ENCODE data around the gene MAPKAP1. TPM values are rescaled to one million over a fixed set of nuclear protein-coding genes. Genes with fewer than 3 reads are reported as not detected.

The MAPKAP1 gene
- polyA plus RNA-seq, 1 donor (not counting 4 experiments of a cell fraction or from before 2014, with no cell fraction given), result 129 TPM

DNA sequence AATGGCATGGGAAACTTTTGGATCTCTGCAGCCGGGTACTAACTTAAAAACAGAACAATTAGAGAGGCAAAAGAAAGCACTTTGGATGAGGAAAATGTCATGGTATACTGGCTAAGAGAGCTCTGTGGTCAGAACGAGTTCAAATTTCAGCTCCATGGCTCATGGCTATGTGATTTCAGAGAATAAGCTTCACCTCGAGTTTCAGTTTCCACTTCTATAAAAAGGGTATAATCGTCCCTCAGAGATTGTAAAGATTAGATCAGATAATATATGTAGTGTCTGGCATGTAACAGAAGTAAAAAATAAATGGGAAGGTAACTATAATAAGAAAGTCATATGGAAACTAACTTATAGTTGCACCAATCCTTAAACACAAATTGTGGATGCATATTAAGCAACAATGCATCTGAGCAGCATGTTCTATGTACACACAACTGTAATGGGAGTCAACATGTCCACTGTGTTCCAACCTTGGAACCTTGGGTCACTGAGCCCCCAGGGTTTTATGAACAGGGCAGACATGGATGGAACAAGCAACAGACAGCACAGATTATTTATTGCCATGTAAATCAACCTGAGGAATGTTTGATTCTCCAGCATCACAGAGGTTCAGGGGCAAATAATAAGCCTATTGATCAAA is 145.4 kb downstream of the MAPKAP1 start:
- H3K9me1 ChIP-seq (ENCODE audit: control insufficient read depth, extremely low read depth, insufficient read depth, low read length), result no peaks in the 10 kb centered on the region
- DNase-seq (ENCODE audit: low read depth, low spot score) (no peak), FAIRE-seq (no peak)
- H3K27ac ChIP-seq (ENCODE audit: control insufficient read depth, insufficient read depth, low read length), result no peak overlapping the region
- no peak overlapping the region for H3K4me3 ChIP-seq (ENCODE audit: control insufficient read depth in 2 of 3, extremely low read depth in 1 of 3, insufficient read depth in 2 of 3, low read depth in 1 of 3, low read length in 3 of 3)
- H3K4me2 ChIP-seq (ENCODE audit: control insufficient read depth, extremely low read depth, insufficient read depth, low read depth, low read length), result no peak overlapping the region
- no peaks in the 10 kb centered on the region for H3K9me3 ChIP-seq (ENCODE audit: control insufficient read depth, low read depth, low read length)
- no peaks in the 10 kb centered on the region for H3K27me3 ChIP-seq (ENCODE audit: control insufficient read depth, extremely low read depth, insufficient read depth, low read length)
- no peak overlapping the region for H2AFZ ChIP-seq (ENCODE audit: control insufficient read depth, low read length)
- H3K36me3 ChIP-seq (ENCODE audit: control insufficient read depth in 2 of 2, extremely low read depth in 1 of 2, insufficient read depth in 2 of 2, low read length in 2 of 2), result peaks cover 4 to 18% of the 10 kb centered on the region in 2 experiments
- peaks cover 20% of the 10 kb centered on the region for H3K4me1 ChIP-seq (ENCODE audit: control insufficient read depth, extremely low read depth, insufficient read depth, low read length)
- no peak overlapping the region for H3K9ac ChIP-seq (ENCODE audit: control insufficient read depth, extremely low read depth, insufficient read depth, low read length)
- H3K79me2 ChIP-seq (ENCODE audit: control insufficient read depth, insufficient read depth, low read length), result peaks cover 4% of the 10 kb centered on the region
- dilution Hi-C loops (cut with MboI; ENCODE audit: extremely low pct_ligation_motif_present, low sequenced_read_pairs), result no loop called here
- no peak for TF ChIP-seq EZH2 (IDR thresholded peaks at IDR 0.05; ENCODE audit: low read length)
- TF ChIP-seq, protein P1, sequence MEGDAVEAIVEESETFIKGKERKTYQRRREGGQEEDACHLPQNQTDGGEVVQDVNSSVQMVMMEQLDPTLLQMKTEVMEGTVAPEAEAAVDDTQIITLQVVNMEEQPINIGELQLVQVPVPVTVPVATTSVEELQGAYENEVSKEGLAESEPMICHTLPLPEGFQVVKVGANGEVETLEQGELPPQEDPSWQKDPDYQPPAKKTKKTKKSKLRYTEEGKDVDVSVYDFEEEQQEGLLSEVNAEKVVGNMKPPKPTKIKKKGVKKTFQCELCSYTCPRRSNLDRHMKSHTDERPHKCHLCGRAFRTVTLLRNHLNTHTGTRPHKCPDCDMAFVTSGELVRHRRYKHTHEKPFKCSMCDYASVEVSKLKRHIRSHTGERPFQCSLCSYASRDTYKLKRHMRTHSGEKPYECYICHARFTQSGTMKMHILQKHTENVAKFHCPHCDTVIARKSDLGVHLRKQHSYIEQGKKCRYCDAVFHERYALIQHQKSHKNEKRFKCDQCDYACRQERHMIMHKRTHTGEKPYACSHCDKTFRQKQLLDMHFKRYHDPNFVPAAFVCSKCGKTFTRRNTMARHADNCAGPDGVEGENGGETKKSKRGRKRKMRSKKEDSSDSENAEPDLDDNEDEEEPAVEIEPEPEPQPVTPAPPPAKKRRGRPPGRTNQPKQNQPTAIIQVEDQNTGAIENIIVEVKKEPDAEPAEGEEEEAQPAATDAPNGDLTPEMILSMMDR (optimal IDR thresholded peaks at IDR 0.05 in 1 of 3, IDR thresholded peaks at IDR 0.05 in 1 of 3, conservative IDR thresholded peaks at IDR 0.05 in 1 of 3; ENCODE audit: extremely low read depth in 1 of 3, insufficient read depth in 2 of 3, low read length in 3 of 3), result no peak
- H4K20me1 ChIP-seq (ENCODE audit: control insufficient read depth, extremely low read depth, insufficient read depth, low read length), result no peaks in the 10 kb centered on the region

DNA sequence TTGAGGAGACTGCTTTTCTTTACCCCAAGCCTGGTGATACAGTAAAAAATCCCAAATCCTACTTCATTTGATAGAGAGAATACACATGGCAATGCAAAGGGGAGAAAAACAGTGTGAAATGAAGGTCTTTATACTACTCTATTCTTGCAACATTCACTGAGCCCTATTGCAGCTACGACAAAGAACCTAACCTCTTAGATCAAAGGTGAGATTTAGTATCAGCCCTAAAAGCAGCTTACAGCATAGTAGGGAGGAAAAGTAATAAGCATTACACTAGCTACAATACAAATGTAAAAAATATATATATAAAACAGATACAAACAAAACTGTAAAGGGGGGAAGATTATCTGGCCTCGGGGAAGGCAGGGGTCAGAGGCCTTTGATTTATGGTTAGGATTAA is 147.1 kb downstream of the MAPKAP1 start:
- Histone ChIP-seq H4K20me1 (ENCODE audit: control insufficient read depth, extremely low read depth, insufficient read depth, low read length) (no peaks in the 10 kb centered on the region), H3K9ac (ENCODE audit: control insufficient read depth, extremely low read depth, insufficient read depth, low read length) (no peak overlapping the region), H3K4me2 (ENCODE audit: control insufficient read depth, extremely low read depth, insufficient read depth, low read depth, low read length) (no peak overlapping the region), H3K27ac (ENCODE audit: control insufficient read depth, insufficient read depth, low read length) (no peak overlapping the region), H3K4me3 (ENCODE audit: control insufficient read depth in 2 of 3, extremely low read depth in 1 of 3, insufficient read depth in 2 of 3, low read depth in 1 of 3, low read length in 3 of 3) (no peak overlapping the region), H3K36me3 (ENCODE audit: control insufficient read depth in 2 of 2, extremely low read depth in 1 of 2, insufficient read depth in 2 of 2, low read length in 2 of 2) (peaks cover 7 to 18% of the 10 kb centered on the region in 2 experiments), H2AFZ (ENCODE audit: control insufficient read depth, low read length) (no peak overlapping the region), H3K27me3 (ENCODE audit: control insufficient read depth, extremely low read depth, insufficient read depth, low read length) (no peaks in the 10 kb centered on the region), H3K9me3 (ENCODE audit: control insufficient read depth, low read depth, low read length) (no peaks in the 10 kb centered on the region), H3K79me2 (ENCODE audit: control insufficient read depth, insufficient read depth, low read length) (peaks cover 4% of the 10 kb centered on the region), H3K4me1 (ENCODE audit: control insufficient read depth, extremely low read depth, insufficient read depth, low read length) (peaks cover 2% of the 10 kb centered on the region), H3K9me1 (ENCODE audit: control insufficient read depth, extremely low read depth, insufficient read depth, low read length) (no peaks in the 10 kb centered on the region)
- dilution Hi-C loops (cut with MboI; ENCODE audit: extremely low pct_ligation_motif_present, low sequenced_read_pairs), result no loop called here
- DNase-seq (ENCODE audit: low read depth, low spot score) (no peak), FAIRE-seq (no peak)
- no peak for TF ChIP-seq EZH2 (IDR thresholded peaks at IDR 0.05; ENCODE audit: low read length)
- TF ChIP-seq, protein P1 (optimal IDR thresholded peaks at IDR 0.05 in 1 of 3, IDR thresholded peaks at IDR 0.05 in 1 of 3, conservative IDR thresholded peaks at IDR 0.05 in 1 of 3; ENCODE audit: extremely low read depth in 1 of 3, insufficient read depth in 2 of 3, low read length in 3 of 3), result no peak

Measured in keratinocyte (primary cell).